LoVo (cell line): ENCODE results near the gene GNB3.

Experiments used
- DNase-seq: peaks from one replicate; pipeline ENCODE4 v3.0.0-alpha.2; 2016; ENCODE audit warnings: low spot score

Gene GNB3

GRCh38 chr12:6823182-6824084 is 17.3 kb upstream of the GNB3 start:
- DNase-seq, result no peak

- no peak for DNase-seq
These were observed 16.5 kb upstream of the GNB3 start for GRCh38 chr12:6824085-6824775.

- no peak for DNase-seq
These were observed 15.8 kb upstream of the GNB3 start for GRCh38 chr12:6824901-6825381.

DNA sequence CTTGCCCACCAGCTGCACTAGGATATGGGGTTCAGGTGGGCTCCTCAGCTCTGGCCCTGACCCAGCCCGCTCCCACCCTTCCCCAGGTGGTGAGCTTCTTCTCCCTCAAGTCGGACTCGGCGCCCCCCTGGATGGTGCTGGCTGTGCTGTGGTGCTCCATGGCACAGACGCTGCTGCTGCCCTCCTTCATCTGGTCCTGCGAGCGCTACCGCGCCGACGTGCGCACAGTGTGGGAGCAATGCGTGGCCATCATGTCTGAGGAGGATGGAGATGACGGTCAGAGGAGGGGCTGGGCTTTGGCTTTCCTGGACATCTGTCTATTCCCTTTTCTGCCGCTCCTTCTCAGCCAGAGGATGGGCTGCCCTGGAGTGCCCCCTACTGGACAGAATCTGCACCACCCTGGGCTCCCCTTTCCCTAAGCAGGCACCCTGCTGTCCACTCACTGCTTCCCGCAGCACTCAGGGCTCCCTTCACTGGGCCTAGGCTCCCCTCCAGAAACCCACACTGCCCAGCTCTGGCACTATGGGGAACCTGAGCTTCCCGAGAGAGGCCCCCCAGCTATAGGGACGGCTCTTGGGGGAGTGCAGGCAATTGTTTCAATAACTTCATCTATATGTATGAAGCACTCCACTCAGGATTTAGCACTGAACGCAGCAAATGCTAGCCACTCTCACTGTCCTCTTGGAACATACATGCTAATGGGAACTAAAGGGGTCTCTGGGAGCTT is 15.2 kb upstream of the GNB3 start:
- peak; percentile 76 for DNase-seq

DNA sequence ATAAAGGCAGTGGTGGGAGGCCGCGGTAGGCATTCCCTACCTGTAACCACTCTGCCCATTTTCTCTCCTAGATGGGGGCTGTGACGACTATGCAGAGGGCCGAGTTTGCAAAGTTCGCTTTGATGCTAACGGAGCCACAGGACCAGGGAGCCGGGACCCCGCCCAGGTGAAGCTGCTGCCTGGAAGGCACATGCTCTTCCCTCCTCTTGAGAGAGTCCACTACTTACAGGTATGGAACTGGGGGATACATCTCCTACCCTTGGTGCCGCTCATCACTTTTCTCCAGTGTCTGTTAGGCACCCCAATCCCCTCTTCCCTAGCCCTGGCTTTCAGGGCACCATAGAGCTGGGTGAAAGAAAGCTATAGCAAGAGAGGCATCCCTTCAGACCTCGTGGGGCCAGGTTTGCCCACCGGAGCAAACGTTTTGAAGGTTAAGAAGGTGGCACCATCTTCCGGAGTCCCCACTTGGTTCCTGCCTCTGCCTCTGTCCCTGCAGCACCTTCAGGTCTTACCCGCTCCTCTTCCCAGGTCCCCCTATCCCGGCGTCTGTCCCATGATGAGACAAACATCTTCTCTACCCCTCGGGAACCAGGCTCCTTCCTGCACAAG is 14.5 kb upstream of the GNB3 start:
- DNase-seq, result no peak

DNA sequence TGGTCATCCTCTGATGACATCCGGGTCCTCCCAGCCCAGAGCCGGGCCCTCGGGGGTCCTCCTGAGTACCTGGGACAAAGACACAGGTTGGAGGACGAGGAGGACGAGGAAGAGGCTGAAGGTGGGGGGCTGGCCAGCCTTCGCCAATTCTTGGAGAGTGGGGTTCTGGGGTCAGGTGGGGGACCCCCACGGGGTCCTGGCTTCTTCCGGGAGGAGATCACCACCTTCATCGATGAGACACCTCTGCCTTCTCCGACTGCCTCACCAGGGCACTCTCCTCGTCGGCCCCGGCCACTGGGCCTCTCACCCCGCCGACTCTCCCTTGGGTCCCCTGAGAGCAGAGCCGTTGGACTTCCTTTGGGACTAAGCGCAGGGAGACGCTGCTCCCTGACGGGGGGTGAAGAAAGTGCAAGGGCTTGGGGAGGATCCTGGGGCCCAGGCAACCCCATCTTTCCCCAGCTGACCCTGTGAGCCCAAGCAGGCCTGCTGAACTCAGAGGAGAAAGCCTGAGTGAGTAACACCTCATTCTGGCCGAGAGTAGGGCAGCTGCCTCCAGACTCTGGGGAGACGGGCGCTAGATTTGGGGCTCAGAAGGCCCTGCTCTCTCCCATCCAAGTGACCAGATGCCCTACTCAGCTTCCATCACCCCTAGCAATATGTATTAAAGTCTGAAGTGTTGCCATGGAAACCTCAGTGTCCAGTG is 13.8 kb upstream of the GNB3 start:
- no peak for DNase-seq

GRCh38 chr12:6827437-6827911 is 13.3 kb upstream of the GNB3 start:
- DNase-seq, result peak; percentile 52

- DNase-seq, result peak; percentile 22
These were observed 12.5 kb upstream of the GNB3 start, which contains the start of gene P3H3 for GRCh38 chr12:6827982-6828780. P3H3 (plus strand) TSS chr12:6828407; CDS start chr12:6828441, 34 bp downstream.

GRCh38 chr12:6828781-6829535 is 11.8 kb upstream of the GNB3 start:
- DNase-seq, result no peak

DNA sequence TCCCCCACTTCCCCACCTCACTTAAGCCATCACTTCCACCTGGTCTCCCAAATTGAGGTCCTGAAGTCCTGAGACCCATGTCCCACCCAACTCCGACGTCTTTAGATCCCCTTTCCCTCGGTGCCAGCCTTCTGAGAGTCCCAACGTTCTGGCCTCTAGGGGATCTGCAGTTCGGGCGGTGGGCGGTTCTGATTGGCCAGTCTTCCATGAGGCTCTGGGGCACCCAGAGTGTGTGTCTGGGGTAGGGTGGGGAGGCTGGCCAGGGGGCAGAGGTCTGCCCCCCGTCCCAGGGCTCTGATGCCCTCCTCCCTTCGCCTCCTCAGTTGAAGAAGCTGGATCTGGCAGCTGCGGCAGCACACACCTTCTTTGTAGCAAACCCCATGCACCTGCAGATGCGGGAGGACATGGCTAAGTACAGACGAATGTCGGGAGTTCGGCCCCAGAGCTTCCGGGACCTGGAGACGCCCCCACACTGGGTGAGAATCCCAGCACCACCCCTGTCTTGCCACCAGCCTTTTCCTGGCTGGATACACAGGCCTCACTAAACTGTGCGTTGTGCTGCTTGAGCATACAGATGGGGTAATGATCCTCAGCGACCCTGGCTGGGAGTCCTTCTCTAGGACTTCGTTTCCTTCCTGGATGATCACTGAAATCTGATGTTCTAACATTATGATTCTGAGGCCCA is 11.0 kb upstream of the GNB3 start:
- no peak for DNase-seq

DNA sequence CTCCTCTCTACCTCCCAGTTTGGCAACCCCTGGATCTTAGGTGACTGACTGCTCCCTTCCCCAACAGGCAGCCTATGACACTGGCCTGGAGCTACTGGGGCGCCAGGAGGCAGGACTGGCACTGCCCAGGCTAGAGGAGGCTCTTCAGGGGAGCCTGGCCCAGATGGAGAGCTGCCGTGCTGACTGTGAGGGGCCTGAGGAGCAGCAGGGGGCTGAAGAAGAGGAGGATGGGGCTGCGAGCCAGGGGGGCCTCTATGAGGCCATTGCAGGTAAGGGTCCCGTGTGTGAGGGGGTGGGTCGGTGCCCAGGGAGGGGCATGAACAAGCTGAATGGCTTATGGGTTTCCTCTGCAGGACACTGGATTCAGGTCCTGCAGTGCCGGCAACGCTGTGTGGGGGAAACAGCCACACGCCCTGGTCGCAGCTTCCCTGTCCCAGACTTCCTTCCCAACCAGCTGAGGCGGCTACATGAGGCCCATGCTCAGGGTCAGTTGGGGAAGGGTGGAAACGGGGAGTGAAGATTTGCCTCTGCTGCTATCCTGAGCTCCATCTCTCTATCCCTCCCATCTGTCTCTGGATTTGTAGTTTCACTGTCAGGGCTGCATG is 10.3 kb upstream of the GNB3 start:
- DNase-seq, result no peak

GRCh38 chr12:6830999-6831398 is 9.7 kb upstream of the GNB3 start:
- DNase-seq, result no peak

DNA sequence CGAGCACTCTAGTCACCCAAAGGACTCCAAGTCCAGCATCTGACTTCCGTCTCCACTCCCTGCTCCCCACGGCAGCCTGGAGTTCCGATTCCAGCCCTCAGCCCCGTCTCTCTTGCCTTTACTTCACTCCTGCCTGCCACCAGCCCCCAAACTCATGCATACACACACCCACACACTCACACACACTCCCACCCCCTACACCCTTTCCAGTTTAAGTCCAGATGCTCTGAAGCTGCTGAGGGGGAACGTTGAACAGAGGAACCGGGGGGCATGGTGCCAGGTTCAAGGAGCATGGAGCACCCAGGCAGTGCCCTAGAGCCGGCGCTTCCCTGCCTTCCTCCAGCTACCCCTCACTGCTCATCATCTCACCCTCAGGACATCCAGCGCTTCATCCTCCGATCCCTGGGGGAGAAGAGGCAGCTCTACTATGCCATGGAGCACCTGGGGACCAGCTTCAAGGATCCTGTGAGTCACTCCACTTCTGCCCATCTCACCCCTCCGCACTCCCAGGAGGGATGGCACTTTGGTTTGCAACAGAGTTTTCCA is 9.2 kb upstream of the GNB3 start:
- no peak for DNase-seq

- DNase-seq, result no peak
These were observed 8.6 kb upstream of the GNB3 start for GRCh38 chr12:6832125-6832524.

- no peak for DNase-seq
These were observed 7.4 kb upstream of the GNB3 start for GRCh38 chr12:6833189-6833890.

GRCh38 chr12:6834254-6834653 is 6.5 kb upstream of the GNB3 start:
- DNase-seq, result no peak

DNA sequence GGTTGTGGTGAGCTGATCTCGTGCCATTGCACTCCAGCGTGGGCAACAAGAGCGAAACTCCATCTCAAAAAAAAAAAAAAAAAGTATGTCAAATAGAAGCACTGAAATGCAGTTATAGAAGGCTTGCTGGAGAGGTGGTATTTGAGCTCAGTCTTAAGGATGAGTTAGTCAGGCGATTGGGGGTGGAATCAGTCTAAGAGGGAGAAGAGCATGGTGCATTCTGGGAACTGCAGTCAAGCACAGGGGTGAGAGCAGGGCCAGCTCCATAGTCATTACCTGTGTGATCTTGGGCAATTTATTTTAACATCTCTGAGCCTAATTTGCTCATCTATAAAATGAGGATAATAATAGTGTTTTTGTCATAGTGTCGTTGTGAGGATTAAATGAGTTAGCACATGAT is 5.9 kb upstream of the GNB3 start:
- DNase-seq, result no peak

DNA sequence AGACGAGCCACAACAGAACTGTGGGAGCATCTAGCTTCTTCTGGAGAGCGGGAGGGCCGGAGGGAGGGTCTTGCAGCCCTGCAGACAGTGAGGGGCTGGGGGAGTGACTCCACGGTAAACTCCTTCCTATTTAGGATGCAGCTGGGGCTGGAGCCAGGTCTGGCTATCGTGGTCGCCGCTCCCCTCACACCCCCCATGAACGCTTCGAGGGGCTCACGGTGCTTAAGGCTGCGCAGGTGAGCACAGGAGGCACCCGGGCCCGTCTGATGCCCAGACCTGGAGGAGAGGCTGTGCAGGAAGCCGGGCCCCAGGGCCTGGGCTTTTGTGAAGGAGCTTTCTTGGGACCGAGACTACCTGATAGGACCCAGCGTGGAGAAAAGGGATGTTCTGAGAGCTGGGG is 3.9 kb upstream of the GNB3 start:
- DNase-seq, result no peak
